GDM1 (cell line): ENCODE data around the gene PPM1F.
"Not testable (repeated sequence)": the region's sequence is repeated elsewhere in the genome, so short reads cannot be mapped to it uniquely, and the experiment has no call there.

Source experiments
- DNase-seq: peaks from one replicate; lab custom pipeline; 2025; lab: John Stamatoyannopoulos, UW

PPM1F gene

DNA sequence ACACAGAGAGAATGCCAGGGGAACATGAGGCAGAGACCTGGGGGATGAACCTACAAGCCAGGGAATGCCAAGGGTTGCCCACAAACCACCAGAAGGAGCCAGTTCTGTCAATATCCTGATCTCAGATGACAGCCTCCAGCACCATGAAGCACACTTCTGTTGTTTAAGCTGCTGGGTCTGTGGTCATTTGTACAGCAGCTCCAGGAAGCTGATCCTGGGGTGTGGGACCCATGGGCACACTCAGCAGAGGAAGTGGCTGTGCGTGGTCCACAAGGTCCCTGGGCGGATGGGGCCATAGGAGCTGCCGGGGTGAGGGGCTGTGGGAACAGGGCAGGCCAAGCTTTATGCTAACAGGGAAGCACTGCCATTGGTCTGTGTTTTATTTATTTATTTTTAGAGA, 12.1 kb downstream of the PPM1F start:
- DNase-seq: peak; percentile 88

DNA sequence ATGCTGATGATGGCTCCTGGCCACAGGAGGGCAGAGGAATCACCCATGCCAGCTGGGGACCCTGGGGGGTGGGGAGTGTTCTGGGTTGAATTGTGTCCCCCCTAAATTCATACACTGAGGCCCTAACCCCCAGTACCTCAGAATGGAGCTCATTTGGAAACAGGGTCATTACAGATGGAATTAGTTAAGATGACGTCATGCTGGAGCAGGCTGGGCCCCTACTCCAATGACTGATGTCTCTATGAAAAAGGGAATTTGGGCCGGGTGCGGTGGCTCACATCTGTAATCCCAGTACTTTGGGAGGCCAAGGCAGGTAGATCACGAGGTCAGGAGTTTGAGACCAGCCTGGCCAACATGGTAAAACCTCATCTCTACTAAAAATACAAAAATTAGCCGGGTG, 12.7 kb downstream of the PPM1F start:
- not testable (repeated sequence) for DNase-seq

DNA sequence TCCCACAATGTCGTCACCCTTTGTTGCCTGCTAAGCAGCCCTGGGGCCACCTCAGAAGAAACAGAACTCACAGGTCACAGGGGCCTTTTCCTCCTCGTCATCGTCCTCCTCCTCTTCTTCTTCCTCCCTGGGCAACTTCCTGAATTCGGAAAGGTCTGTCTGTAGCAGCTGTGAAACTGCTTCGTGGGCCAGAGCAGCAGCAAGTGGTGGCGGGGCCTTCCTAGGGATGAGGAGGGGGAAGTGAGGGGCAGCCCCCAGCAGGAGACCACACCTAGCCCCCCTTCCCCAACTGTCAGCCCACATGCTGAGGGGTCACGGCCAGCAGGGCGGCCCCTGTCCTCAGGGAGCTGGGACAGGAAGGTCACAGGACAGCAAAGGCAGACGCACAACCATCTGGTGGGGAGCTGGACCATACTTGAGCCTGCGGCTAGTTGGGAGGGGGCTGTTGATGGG, 13.2 kb downstream of the PPM1F start:
- peak; percentile 72 for DNase-seq

DNA sequence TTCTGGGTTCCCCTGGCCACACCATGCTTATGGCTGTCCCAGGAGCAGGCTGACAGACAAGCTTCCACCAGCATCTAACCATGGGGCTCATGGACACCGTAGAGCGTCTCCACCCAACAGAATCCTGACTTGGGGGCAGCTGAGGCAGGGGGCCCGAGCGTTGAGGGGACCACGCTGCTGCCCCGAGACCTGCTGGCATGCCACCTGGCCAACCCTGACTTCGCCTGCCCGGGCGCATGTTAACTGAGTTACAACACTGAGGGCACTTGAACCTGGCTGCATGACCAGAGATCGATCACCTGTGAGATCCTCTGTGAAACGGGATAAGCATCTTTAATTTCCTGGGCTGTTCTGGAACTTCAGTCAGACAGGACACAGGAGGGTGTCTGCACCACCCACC, 13.7 kb downstream of the PPM1F start:
- DNase-seq: no peak

DNA sequence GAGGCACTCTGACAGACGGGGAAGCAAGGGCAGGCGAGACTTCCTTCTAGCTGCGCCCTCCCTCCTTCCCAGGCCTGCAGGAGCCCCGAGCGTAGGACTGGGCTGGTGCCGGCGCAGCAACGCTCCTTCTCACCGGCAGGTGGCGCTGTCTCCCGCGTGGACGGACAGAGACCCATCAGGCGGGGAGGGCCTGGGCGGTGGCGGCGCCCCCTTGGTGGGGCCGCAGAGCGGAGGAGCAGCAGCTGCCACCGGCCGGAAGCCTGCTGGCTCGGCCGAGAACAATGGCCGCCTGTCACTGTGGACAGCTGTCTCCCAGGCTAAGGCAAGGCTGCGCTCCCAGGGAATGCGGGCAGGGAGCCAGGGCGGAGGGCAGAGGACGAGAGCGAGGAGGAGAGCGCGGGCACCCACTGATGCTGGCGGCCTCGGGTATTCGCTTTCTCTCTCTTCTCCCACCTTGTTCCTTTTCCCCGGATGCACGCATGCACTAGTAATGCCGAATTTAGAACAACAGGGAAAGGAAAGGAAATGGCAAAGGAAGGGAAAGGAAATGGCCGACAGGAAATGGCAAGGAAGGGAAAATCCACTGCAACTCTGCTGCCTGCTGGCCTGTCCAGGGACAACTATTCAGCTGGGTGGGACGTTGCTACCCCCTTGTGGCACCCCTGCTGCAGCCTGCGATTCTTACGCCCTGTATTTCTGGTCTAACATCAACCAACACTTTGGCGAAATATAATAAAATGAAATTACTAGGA, 14.4 kb downstream of the PPM1F start:
- peak; percentile 96 for DNase-seq

DNA sequence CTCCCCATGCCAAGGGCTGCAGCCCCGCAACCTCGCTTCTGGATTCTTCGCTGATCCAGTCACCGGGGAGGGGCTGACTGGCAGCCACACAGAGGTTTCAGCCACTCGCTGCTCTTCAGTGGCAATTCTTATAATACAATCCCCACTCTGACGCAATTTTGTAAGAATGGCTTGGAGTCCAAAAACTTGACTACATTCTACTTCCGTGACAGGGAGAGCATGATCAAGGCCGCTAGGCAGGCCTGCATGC, 14.9 kb downstream of the PPM1F start:
- DNase-seq: no peak

DNA sequence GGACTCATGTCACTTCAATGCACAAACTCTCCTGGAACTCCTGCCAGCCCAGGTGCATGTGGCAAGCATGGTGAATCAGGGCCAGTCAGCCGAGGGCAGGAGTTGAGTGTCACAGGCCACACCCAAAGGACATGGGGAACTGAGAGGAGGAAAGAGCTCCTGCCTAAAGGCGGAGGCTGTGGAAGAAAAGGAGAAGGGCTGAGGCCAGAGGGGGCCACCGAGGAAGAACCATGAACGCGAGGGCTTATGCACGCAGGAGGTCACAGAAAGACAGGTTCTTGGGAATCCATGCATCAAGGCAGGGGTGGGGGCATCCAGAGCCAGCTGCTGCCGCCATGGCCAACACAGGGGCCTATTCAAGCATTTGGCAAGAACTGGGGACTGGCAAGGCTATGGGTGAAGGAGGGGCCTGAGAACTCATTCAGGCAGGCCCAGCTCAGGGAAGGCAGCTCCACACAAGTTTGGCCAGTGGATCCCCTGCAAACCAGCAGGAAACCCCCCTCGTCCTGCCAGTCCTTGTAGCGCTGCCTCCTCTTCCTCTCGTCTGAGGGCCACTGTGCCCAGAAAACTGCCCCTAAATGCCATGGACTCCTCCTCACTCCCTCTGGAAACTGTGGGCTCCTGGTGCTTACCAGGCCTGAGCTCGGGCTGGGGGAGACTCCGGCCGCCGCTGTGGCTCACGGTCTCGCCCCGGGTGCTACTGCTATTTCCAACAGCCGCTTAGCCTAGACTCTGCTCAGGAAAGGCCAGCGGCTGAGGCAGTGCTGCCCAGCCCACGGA, 15.4 kb downstream of the PPM1F start:
- DNase-seq: no peak

DNA sequence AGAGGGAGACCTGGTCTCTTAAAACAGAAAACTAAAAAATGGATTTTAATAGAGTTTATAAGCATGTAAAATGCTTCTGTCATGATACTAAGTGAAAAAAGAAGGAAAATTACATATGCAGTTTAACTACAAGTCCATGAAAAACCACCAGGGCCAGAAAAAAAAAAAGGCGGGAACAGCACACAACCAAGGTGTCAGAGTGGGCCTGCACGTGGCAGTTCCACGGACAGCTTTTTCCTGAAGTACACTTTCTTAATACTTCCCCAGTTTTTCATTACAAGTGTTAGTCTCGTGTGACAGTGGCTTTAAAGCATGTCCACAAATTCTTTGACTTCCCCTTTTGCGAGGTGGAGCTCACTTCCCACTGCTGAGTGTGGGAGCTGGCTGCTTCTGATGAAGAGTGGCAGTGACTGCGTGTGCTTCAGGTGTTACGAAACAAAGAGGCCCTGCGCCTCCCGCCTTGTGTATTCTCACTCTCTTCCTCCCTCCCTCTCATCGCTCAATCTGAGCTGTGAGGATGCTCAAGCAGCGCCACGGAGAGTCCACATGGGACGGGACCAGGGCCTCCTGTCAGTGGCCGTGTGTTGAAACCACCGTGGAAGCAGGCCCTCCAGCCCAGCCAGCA, 16.4 kb downstream of the PPM1F start:
- DNase-seq: peak; percentile 85

DNA sequence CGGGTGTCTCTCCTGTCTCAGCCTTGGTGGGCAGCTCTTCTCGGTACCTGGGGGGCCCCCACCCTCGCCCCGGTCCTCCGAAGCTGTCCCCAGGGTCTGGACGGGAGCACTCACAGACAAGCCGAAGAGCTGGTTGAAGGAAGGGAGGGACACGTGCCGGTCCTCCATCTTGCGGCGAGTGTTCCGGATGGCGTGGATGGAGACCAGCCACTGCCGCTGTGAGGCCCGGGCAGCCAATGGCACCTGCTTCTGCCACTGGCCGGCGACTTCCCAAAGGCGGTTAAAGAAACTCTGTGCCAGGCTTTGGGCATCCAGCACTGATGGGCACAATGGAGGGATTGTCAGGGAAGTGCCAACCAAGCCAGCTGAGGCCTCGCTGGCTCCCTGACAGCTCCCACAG, 18.7 kb downstream of the PPM1F start:
- no peak for DNase-seq

DNA sequence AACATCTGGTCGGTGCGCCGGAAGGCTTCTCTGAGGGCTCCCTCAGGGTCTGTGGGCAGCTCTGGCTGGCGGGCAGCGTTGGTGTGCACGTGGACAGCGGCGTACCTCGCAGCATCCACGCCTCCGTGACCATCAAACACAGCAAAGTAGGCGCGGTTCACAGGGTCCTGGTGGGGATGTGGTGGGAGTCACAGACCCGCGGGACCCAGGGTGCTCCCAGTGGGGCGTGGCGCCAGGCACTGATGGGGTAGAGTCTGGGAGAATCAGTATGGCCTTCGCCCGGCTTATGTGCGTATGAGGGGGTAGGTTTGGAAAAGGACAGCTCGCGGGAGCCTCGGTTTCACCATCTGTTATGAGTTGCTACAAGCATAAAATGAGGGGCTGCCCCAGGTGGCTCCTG, 19.2 kb downstream of the PPM1F start:
- DNase-seq: no peak

DNA sequence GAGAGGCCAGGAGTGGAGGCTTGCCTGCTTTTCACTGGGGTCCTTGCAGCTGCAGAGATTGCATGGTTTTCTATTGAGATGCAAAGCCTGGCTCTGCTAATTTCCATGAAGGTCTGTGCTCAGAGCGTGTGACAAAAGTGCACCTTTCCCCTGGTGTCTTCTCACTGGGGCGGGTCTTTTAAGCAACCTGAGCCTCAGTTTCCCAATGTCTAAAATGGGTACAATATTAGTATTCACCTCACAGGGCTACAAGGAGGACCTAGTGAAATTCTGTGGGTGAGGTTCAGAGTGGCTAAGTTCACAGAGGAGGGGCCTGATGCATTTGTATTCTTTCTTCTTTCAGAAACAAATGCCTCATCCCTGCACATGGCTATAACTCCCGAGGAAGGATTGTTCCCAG, 20.3 kb downstream of the PPM1F start:
- DNase-seq: no peak

DNA sequence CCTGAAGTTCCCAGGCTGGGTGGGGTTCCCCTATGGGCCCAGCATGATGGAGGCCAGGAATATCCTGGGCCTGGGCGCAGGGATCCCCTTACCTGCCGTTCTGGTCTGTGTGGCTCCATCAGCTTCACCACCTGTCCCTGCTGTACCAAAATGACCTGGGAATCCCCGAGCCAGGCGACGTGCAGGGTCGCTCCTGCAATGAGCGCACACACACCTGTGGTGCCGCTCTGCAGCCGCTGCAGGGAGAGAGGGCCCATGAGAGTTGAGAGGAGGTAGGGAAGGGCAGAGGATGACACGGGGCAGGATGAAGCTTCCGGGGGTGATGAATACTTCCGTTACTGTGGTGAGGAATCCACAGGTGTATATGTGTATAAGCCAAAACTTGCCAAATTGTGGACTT, 21.6 kb downstream of the PPM1F start:
- DNase-seq: no peak

DNA sequence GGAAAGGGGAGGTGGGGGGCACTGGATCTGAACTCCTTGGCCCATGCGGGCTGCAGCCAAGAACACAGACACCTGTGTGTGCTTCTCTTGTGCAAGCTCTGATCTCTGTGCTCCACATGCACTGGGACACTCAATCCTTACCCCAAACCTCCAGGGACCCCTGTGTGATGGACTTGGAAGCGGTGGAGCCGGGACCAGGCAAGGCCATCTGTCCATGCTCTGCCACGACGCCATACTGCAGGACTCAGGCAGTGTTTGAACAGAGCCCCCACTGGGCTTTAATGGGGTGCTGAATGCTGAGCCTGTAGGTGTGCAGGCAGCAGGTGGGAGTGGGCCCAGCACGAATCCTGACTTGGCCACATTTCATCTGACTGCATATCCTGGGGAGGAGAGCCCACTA, 23.4 kb downstream of the PPM1F start:
- no peak for DNase-seq

DNA sequence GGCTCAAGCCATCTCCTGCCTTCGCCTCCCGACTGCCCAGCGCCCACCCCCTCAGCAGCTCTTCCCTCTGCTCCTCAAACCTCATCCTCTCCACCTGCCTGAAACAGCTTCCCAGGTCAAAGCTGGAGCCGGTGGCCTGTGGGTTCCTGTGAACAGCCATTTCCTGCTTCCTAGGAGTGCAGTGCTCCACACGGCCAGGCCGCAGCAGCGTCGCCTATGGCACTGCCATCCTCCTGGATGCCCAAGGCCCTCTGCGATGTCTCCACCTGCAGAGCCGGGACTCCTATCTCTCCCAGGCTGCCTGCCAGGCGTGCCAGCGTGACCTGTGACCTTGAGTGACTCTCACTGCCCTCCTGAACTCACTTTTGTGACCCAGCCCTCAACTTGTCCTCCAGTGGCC, 24.6 kb downstream of the PPM1F start:
- DNase-seq: no peak

DNA sequence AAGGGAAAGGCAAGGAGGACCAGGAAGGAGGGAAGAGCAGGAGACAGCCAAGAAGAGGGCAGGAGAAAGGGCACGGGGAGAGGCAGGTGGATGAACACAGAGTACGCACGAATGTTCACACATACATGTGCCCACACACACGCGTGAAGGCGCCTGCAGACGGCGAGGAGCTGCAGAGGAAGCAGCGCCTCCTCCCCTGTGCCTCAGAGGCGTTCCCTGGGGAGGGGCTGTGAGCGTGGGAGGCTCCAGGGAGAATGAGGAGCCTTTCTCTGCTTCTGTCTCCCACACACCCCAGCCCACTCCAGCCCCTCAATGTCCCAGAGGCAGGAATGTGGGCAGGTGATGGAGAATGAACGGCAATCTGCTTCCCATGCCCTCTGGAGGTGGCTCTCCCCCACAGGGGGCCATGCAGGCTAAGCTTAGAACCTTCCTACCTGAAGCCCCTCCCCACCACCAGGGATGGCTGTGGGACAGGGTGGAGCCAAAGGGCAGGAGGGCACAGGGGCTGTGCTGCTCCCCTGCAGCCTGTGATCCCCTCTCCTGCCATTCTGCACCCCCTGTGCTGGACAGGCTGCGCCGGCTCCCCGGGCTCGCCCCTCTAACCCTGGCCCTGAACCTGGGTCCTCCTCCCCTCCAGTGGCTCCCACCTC, 25.3 kb downstream of the PPM1F start:
- DNase-seq: no peak

DNA sequence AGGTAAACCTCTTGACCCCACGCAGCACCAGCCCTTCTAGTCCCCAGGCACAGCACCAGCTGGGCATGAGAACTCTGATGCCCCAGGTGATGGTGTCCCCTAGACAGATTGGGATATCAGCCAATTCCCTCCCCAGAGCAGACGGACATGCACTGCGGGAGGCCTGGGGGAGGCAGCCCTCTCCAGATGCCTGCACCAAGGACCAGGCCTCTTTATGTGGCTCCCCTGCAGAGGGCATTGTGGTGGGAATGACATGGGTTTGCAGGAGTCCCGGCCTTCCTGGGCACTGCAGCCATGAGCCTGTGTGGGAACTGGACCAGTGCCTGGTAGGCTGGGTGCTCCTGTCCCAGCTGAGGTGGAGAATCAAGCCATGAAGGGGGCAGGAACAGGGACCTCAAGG, 25.9 kb downstream of the PPM1F start:
- no peak for DNase-seq

DNA sequence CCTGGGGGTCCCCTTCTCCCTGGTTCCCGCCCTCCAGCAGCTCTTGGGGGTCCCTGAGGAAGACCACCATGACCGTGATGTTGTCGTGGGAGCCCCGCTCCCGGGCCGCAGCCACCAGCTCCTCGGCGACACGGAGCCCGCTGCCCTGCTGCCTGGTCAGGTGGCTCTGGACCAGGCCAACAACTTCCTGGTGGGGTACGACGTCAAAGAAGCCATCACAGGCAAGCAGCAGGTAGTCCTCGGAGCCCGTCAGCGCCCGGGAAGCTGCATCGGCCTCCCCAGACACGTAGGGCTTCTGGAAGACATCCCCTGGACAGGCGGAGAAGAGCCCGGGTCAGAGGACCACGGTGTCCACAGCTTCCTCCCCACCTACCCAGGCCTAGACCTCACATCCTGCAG, 29.5 kb downstream of the PPM1F start:
- DNase-seq: no peak

DNA sequence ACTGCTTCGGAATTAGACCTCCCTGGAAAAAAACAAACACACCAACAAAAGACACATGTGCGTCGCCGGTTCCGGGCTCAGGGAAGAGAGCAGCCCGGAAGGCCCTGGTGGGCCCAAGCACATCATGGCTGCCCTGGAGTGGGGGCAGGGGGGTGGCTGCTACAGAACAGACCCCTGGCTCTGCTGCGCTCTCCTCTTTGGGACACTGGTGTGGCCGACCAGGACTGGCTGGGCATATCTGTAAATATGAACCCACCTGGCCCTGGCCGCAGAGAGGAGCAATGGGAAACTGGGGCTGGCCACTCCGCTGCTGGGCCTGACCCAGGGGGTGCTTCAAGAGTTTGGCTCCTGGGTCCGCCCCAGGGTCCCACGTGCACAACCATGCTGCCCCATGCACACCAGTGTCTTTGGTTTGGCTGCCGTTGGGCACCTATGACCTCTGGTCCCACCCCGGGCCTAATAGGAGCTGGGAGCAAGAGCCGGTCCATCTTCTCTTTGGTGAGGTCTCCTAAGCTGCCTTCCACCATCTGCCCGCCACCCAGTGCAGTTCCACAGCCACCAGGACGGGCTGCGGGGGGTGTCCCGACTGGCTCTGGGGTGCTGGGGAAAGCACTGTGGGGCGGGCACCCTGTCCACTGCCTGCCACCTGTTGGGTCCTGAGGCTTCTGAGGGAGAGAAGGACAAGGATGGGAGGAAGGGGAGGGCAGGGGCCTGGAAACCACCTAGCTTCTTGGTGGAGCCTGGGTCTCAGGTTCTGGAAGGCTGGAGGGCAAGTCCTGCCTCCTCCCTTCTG, 30.1 kb downstream of the PPM1F start:
- DNase-seq: no peak

DNA sequence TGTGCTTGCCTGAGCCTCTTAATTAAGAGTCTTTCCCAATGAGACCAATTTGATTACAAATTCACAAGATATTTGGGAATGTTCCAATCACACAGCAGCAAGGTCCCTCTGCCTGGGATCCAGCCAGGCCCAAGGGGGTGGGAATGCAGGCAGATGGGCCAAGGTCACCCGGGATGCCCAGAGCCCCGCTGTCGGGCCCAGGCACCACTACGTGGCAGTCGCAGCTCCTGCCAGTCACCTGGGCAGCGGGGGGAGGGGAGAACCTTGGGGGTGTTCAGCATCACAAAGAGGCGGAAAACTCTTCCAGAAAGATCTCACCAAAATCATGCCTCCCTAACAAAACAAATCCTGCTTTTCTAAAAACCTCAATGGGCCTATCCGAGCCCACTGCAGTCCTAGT, 30.9 kb downstream of the PPM1F start:
- DNase-seq: no peak

DNA sequence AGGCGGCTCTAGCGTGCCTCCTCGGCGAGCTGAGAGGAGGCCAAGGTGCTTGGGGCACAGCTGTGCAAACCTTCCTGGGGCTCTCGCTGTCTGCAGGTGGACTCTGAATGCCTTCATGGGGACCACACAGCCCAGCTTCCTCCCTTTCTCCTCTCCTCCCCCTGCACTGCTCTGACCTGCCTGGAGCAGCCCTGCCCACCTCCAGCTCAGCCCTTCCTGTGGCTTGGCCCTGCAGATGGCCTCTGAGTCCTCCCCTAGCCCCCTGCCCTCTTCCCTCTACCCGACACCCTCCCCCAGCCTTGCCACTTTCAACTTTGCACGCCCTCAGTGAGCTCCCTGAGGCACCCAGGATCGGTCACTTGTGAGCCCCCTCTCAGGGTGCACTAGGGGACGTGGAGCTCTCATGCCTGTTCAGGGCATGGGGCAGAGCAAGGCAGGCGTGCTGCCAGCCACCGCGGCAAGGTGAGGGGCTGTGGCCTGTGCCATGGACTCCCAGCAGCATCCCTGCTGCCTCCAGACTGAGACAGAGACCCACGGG, 31.4 kb downstream of the PPM1F start:
- no peak for DNase-seq

DNA sequence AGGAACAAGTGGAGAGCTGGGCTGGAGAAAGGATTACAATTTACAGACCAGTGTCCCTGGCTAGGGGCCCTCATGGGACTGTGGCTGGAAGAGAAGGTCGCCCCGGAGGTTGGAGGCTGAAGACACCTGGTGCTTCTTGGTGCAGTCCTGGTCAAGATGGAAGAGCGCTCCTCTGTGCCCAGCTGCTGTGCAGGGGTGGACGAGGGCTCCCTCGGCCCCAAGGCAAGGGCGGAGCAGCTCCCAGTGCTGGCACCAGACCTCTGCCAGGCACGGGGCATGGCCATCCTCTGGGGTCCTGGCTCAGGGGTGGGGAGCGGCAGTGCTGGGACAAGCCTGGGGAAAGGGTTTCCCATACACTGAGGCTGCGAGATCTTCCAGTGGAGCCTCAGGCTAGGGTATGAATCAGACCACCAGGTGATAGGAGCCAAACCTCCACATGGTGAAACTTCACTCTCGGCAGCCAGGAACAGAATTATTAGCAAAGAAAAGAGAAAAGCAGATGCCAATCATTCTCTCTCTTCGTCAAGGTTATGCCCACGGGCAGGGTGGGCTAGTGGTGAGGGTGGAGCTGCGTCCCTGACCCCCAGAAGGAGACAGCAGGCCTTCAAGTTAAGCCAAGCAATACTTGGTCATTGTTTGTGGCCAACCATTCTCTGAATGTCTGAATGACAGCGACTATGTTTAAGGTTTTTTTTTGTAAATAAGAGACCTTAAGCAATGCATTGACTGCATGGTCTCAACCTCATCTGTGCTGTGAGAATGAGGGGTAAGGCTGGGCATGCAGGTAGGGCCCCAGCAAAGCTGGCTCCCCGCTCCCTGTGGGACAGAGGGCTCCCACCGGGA, 32.1 kb downstream of the PPM1F start:
- no peak for DNase-seq
